Measurements from ENCODE around the gene DNAAF1.

- TF ChIP-seq CTCF (conservative IDR thresholded peaks at IDR 0.05; ENCODE audit: low read length) (no peak), EZH2phosphoT487 (IDR thresholded peaks at IDR 0.05; ENCODE audit: borderline replicate concordance) (no peak)
Measured at GRCh38 chr16:84137287-84137686, 7.8 kb upstream of the DNAAF1 start.

All from Loucy (cell line).